Mucosa of stomach (tissue), 1 donor: Measurements from ENCODE around the gene NIPBL.

ENCODE experiments used
- H3K27me3 ChIP-seq: one replicate; pipeline ENCODE4 v1.7.0; 2013; ENCODE audit warnings: mild to moderate bottlenecking, low read length; ENCODE audit not compliant: control insufficient read depth, insufficient read depth
- H3K36me3 ChIP-seq: one replicate; pipeline ENCODE4 v1.7.0; 2013; ENCODE audit warnings: low read length; ENCODE audit not compliant: control insufficient read depth, insufficient read depth
- H3K4me1 ChIP-seq: one replicate; pipeline ENCODE4 v1.7.0; 2013; ENCODE audit warnings: mild to moderate bottlenecking, low read length; ENCODE audit not compliant: control insufficient read depth, insufficient read depth
- H3K4me3 ChIP-seq: one replicate; pipeline ENCODE4 v1.7.0; 2013; ENCODE audit warnings: low read length
- H3K9ac ChIP-seq: one replicate; pipeline ENCODE4 v1.7.0; 2013; ENCODE audit warnings: mild to moderate bottlenecking, low read length, moderate library complexity
- H3K9me3 ChIP-seq: one replicate; pipeline ENCODE4 v1.7.0; 2013; ENCODE audit warnings: mild to moderate bottlenecking, low read length, moderate library complexity; ENCODE audit not compliant: control insufficient read depth
- donor health status: Pancreatic carcinoma.

Gene NIPBL

DNA sequence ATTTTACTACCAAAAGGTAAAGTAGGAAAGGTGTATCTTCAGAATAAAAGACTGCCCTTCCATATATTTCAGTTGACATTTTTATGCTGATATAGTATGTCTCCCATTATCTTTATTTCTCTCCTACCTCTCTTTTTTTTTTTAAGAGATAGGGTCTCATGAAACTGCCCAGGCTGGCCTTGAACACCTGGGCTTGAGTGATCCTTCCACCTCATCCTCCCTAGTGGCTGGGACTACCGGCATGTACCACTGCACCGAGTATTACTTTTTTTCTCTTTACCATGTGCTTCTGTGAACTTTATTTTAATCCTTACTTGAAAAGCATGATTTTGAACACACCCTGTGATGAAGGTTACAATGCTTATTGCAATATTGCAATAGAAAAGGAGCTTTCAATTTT is 42.7 kb downstream of the NIPBL start:
- Histone ChIP-seq H3K9me3 (no peaks in the 10 kb centered on the region), H3K4me3 (no peak overlapping the region), H3K9ac (no peak overlapping the region)

GRCh38 chr5:36919650-36920049 is 43.1 kb downstream of the NIPBL start:
- H3K27me3 ChIP-seq, result no peaks in the 10 kb centered on the region
- no peak overlapping the region for H3K9ac ChIP-seq
- no peak overlapping the region for H3K4me3 ChIP-seq
- H3K4me1 ChIP-seq, result no peaks in the 10 kb centered on the region
- H3K9me3 ChIP-seq, result no peaks in the 10 kb centered on the region
- H3K36me3 ChIP-seq, result no peaks in the 10 kb centered on the region

More for the DNA sequence above, 42.7 kb downstream of the NIPBL start:
- Histone ChIP-seq H3K27me3 (no peaks in the 10 kb centered on the region), H3K4me1 (no peaks in the 10 kb centered on the region), H3K36me3 (no peaks in the 10 kb centered on the region)

DNA sequence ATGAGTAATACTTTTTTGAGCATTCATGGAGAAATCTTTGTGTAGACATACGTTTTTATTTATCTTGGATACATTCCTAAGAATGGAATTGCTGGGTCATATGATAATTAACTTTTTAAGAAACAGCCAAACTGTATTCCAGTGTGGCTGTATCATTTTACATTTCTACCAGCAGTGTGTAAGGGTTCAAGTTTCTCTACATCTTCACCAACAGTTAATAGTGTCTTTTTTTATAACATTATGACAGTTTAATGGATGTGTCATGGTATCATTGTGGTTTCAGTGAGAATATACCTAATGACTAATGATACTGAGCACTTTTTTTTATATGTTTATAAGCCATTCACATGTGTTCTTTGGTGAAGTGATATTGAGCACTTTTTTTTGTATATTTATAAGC is 52.4 kb downstream of the NIPBL start:
- no peaks in the 10 kb centered on the region for H3K9me3 ChIP-seq
- no peaks in the 10 kb centered on the region for H3K27me3 ChIP-seq
- no peak overlapping the region for H3K9ac ChIP-seq
- no peaks in the 10 kb centered on the region for H3K4me1 ChIP-seq
- no peaks in the 10 kb centered on the region for H3K36me3 ChIP-seq
- H3K4me3 ChIP-seq, result no peak overlapping the region

DNA sequence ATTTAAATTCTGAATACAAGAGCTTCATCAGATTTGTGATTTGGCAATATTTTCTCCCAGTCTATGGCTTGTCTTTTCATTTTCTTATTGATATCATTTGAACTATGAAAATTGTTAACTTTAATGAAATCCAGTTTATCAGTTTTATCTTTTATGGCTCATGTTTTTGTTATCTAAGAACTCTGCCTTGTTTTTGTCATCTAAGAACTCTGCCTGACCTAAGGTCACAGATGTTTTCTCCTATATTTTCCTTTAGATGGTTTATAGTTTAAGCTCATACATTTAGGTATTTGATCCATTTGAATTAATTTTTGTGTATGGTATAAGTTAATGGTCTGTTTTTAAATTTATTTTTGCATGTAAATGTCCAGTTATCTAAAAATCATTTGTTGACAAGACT is 52.9 kb downstream of the NIPBL start:
- no peaks in the 10 kb centered on the region for H3K9me3 ChIP-seq
- H3K36me3 ChIP-seq, result no peaks in the 10 kb centered on the region
- H3K4me3 ChIP-seq, result no peak overlapping the region
- H3K27me3 ChIP-seq, result no peaks in the 10 kb centered on the region
- H3K4me1 ChIP-seq, result no peaks in the 10 kb centered on the region
- H3K9ac ChIP-seq, result no peak overlapping the region

- H3K9ac ChIP-seq, result no peak overlapping the region
- no peak overlapping the region for H3K4me3 ChIP-seq
- H3K4me1 ChIP-seq, result no peaks in the 10 kb centered on the region
- H3K36me3 ChIP-seq, result no peaks in the 10 kb centered on the region
- H3K27me3 ChIP-seq, result no peaks in the 10 kb centered on the region
- H3K9me3 ChIP-seq, result no peaks in the 10 kb centered on the region
Observed at GRCh38 chr5:36932056-36932455, 55.5 kb downstream of the NIPBL start.

GRCh38 chr5:36932699-36933098 is 56.1 kb downstream of the NIPBL start:
- no peaks in the 10 kb centered on the region for H3K36me3 ChIP-seq
- no peaks in the 10 kb centered on the region for H3K4me1 ChIP-seq
- no peaks in the 10 kb centered on the region for H3K27me3 ChIP-seq
- no peak overlapping the region for H3K4me3 ChIP-seq
- no peaks in the 10 kb centered on the region for H3K9me3 ChIP-seq
- no peak overlapping the region for H3K9ac ChIP-seq

- no peaks in the 10 kb centered on the region for H3K9me3 ChIP-seq
- H3K4me1 ChIP-seq, result peaks cover 5% of the 10 kb centered on the region
Observed at GRCh38 chr5:36934740-36935356, 58.3 kb downstream of the NIPBL start.

GRCh38 chr5:36935805-36936204 is 59.2 kb downstream of the NIPBL start:
- Histone ChIP-seq H3K9me3 (no peaks in the 10 kb centered on the region), H3K9ac (no peak overlapping the region), H3K4me3 (no peak overlapping the region), H3K4me1 (peaks cover 11% of the 10 kb centered on the region), H3K27me3 (no peaks in the 10 kb centered on the region), H3K36me3 (no peaks in the 10 kb centered on the region)

More at GRCh38 chr5:36934740-36935356, 58.3 kb downstream of the NIPBL start:
- Histone ChIP-seq H3K27me3 (no peaks in the 10 kb centered on the region), H3K9ac (no peak overlapping the region), H3K4me3 (no peak overlapping the region), H3K36me3 (no peaks in the 10 kb centered on the region)

GRCh38 chr5:36936309-36936708 is 59.7 kb downstream of the NIPBL start:
- no peaks in the 10 kb centered on the region for H3K27me3 ChIP-seq
- no peaks in the 10 kb centered on the region for H3K9me3 ChIP-seq
- H3K4me1 ChIP-seq, result peaks cover 11% of the 10 kb centered on the region
- H3K9ac ChIP-seq, result no peak overlapping the region
- H3K4me3 ChIP-seq, result no peak overlapping the region
- no peaks in the 10 kb centered on the region for H3K36me3 ChIP-seq

DNA sequence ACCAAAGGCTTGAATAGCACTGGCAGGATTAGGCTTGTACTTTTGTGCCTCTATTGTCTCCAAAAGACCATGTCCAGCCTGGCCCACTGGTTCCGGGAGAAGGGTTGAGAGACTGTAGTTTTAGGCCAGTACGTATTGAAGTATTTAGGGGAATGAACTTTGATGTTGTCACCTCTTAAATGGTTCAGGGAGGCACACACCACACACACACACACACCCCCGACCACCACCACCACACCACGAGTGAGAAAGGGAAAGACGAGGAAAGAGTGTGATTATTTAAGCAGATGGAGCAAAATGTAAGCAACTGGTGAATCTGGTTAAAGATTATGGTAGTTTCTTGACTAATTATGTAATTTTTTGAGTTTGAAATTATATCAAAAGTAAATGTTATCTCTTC is 61.6 kb downstream of the NIPBL start:
- H3K4me1 ChIP-seq, result peaks cover 11% of the 10 kb centered on the region
- no peak overlapping the region for H3K4me3 ChIP-seq
- no peaks in the 10 kb centered on the region for H3K9me3 ChIP-seq
- no peaks in the 10 kb centered on the region for H3K27me3 ChIP-seq
- no peak overlapping the region for H3K9ac ChIP-seq
- H3K36me3 ChIP-seq, result no peaks in the 10 kb centered on the region

- Histone ChIP-seq H3K4me3 (no peak overlapping the region), H3K9ac (no peak overlapping the region), H3K36me3 (no peaks in the 10 kb centered on the region), H3K27me3 (no peaks in the 10 kb centered on the region), H3K9me3 (no peaks in the 10 kb centered on the region), H3K4me1 (peaks cover 11% of the 10 kb centered on the region)
Observed at GRCh38 chr5:36939969-36940858, 63.6 kb downstream of the NIPBL start.

- Histone ChIP-seq H3K27me3 (no peaks in the 10 kb centered on the region), H3K9ac (no peak overlapping the region), H3K4me1 (peaks cover 11% of the 10 kb centered on the region), H3K36me3 (no peaks in the 10 kb centered on the region), H3K4me3 (no peak overlapping the region), H3K9me3 (no peaks in the 10 kb centered on the region)
Observed at GRCh38 chr5:36943584-36943983, 67.0 kb downstream of the NIPBL start.
